H9 (cell line): ENCODE data around the gene GJD4. TPM values are rescaled to one million over a fixed set of nuclear protein-coding genes. Genes with fewer than 3 reads are reported as not detected.

Source experiments
- DNase-seq: peaks from one replicate; pipeline ENCODE4 v3.0.0-alpha.2; 2017
- H2AFZ ChIP-seq: one replicate; pipeline ENCODE4 v1.6.1; 2013; ENCODE audit warnings: mild to moderate bottlenecking, low read length, control low read depth, moderate library complexity
- H2AK5ac ChIP-seq: 2 replicates; pipeline ENCODE4 v1.6.1; 2013; ENCODE audit warnings: low read length, control low read depth, mixed read lengths; ENCODE audit not compliant: insufficient read length
- H2BK120ac ChIP-seq: one replicate; pipeline ENCODE4 v1.6.1; 2013; ENCODE audit warnings: low read depth, mild to moderate bottlenecking, low read length, control low read depth, inconsistent platforms; ENCODE audit not compliant: poor library complexity, severe bottlenecking
- H2BK12ac ChIP-seq: 2 replicates; pipeline ENCODE4 v1.6.1; 2013; ENCODE audit warnings: low read length, control low read depth, mixed read lengths, low read depth; ENCODE audit not compliant: insufficient read length
- H2BK15ac ChIP-seq: 2 replicates; pipeline ENCODE4 v1.6.1; 2013; ENCODE audit warnings: low read depth, low read length, control low read depth
- H2BK20ac ChIP-seq: one replicate; pipeline ENCODE4 v1.6.1; 2013; ENCODE audit warnings: low read depth, mild to moderate bottlenecking, low read length, control low read depth, inconsistent platforms; ENCODE audit not compliant: poor library complexity, severe bottlenecking
- H2BK5ac ChIP-seq: 2 replicates; pipeline ENCODE4 v1.6.1; 2013; ENCODE audit warnings: low read length, control low read depth, mixed read lengths; ENCODE audit not compliant: insufficient read length
- H3K14ac ChIP-seq: 2 replicates; pipeline ENCODE4 v1.6.1; 2013; ENCODE audit warnings: low read length, control low read depth; ENCODE audit not compliant: insufficient read depth
- H3K18ac ChIP-seq: 2 replicates; pipeline ENCODE4 v1.6.1; 2013; ENCODE audit warnings: low read depth, mild to moderate bottlenecking, mixed read lengths, low read length, control low read depth; ENCODE audit not compliant: insufficient read length
- H3K23ac ChIP-seq: 2 replicates; pipeline ENCODE4 v1.6.1; 2013; ENCODE audit warnings: low read length, control low read depth, mixed read lengths, low read depth; ENCODE audit not compliant: insufficient read length
- H3K23me2 ChIP-seq: 2 replicates; pipeline ENCODE4 v1.6.1; 2013; ENCODE audit warnings: low read depth, mild to moderate bottlenecking, mixed read lengths, low read length, control low read depth; ENCODE audit not compliant: insufficient read length, poor library complexity, severe bottlenecking
- H3K27ac ChIP-seq: 2 replicates; pipeline ENCODE4 v1.5.1; 2013; ENCODE audit warnings: low read length, control low read depth, mixed read lengths, low read depth; ENCODE audit not compliant: insufficient read length
- H3K27me3 ChIP-seq: 2 replicates; pipeline ENCODE4 v1.6.1; 2013; ENCODE audit warnings: low read length, control low read depth, inconsistent platforms; ENCODE audit not compliant: insufficient read depth
- H3K4ac ChIP-seq: 2 replicates; pipeline ENCODE4 v1.6.1; 2013; ENCODE audit warnings: low read depth, mild to moderate bottlenecking, control low read depth, inconsistent platforms, low read length, moderate library complexity
- H3K4me1 ChIP-seq: 2 replicates; pipeline ENCODE4 v1.6.1; 2013; ENCODE audit warnings: low read length, control low read depth, inconsistent platforms; ENCODE audit not compliant: insufficient read depth
- H3K4me2 ChIP-seq: 2 replicates; pipeline ENCODE4 v1.6.1; 2013; ENCODE audit warnings: low read length, control low read depth, mixed read lengths; ENCODE audit not compliant: insufficient read length, insufficient read depth
- H3K56ac ChIP-seq: 2 replicates; pipeline ENCODE4 v1.6.1; 2013; ENCODE audit warnings: low read depth, mild to moderate bottlenecking, mixed read lengths, low read length, control low read depth; ENCODE audit not compliant: insufficient read length
- H3K79me1 ChIP-seq: 2 replicates; pipeline ENCODE4 v1.6.1; 2013; ENCODE audit warnings: low read depth, mild to moderate bottlenecking, moderate library complexity, low read length, control low read depth, inconsistent platforms; ENCODE audit not compliant: insufficient read depth, poor library complexity, severe bottlenecking
- H3K79me2 ChIP-seq: 2 replicates; pipeline ENCODE4 v1.6.1; 2013; ENCODE audit warnings: low read length, control low read depth, inconsistent platforms; ENCODE audit not compliant: insufficient read depth
- H3K9ac ChIP-seq: 2 replicates; pipeline ENCODE4 v1.6.1; 2013; ENCODE audit warnings: low read length, control low read depth, mixed read lengths; ENCODE audit not compliant: insufficient read length; ENCODE audit errors: extremely low read depth
- H3K9me3 ChIP-seq: one replicate; pipeline ENCODE4 v1.6.1; 2013; ENCODE audit warnings: low read depth, low read length, inconsistent platforms; ENCODE audit not compliant: control insufficient read depth
- H3T11ph ChIP-seq: one replicate; pipeline ENCODE4 v1.6.1; 2013; ENCODE audit warnings: mild to moderate bottlenecking, low read length, control low read depth, inconsistent platforms
- H4K20me1 ChIP-seq: one replicate; pipeline ENCODE4 v1.6.1; 2013; ENCODE audit not compliant: control insufficient read depth, insufficient read length, insufficient read depth
- H4K5ac ChIP-seq: 2 replicates; pipeline ENCODE4 v1.6.1; 2013; ENCODE audit warnings: low read depth, mild to moderate bottlenecking, mixed read lengths, low read length, control low read depth; ENCODE audit not compliant: insufficient read length
- H4K8ac ChIP-seq: replicated peaks from 2 replicates; pipeline ENCODE4 v1.6.1; 2013; ENCODE audit warnings: low read length, control low read depth, mixed read lengths, low read depth; ENCODE audit not compliant: insufficient read length
- H4K91ac ChIP-seq: 2 replicates; pipeline ENCODE4 v1.6.1; 2013; ENCODE audit warnings: low read depth, mild to moderate bottlenecking, moderate library complexity, mixed read lengths, low read length, control low read depth; ENCODE audit not compliant: insufficient read length
- H3K27ac Mint-ChIP-seq, 3 experiments: 2 replicates in 2 of 3; 3 replicates in 1 of 3; pipeline ENCODE4 v1.8.0; 2020 to 2021; ENCODE audit warnings: mixed read lengths in 3 of 3, mild to moderate bottlenecking in 1 of 3, moderate library complexity in 1 of 3
- H3K27me3 Mint-ChIP-seq: 2 replicates; pipeline ENCODE4 v1.8.0; 2021; ENCODE audit warnings: low read depth, mild to moderate bottlenecking, moderate library complexity, mixed read lengths
- H3K36me3 Mint-ChIP-seq, 3 experiments: 2 replicates in 2 of 3; 3 replicates in 1 of 3; pipeline ENCODE4 v1.8.0; 2020 to 2021; ENCODE audit warnings: low read depth in 3 of 3, mixed read lengths in 3 of 3; ENCODE audit not compliant: insufficient read depth in 1 of 3
- H3K4me1 Mint-ChIP-seq, 2 experiments: 2 replicates each; pipeline ENCODE4 v1.8.0; 2020; ENCODE audit warnings: mixed read lengths in 2 of 2
- H3K4me3 Mint-ChIP-seq, 2 experiments: 2 replicates in 1 of 2; 3 replicates in 1 of 2; pipeline ENCODE4 v1.8.0; 2020 to 2021; ENCODE audit warnings: mild to moderate bottlenecking in 2 of 2, mixed read lengths in 2 of 2, moderate library complexity in 1 of 2
- H3K9me3 Mint-ChIP-seq, 2 experiments: 2 replicates in 1 of 2; 3 replicates in 1 of 2; pipeline ENCODE4 v1.8.0; 2020; ENCODE audit warnings: mild to moderate bottlenecking in 2 of 2, mixed read lengths in 2 of 2, moderate library complexity in 1 of 2
- CTCF ChIP-seq: fragments of 200-600 bp; sonication (generic); conservative IDR thresholded peaks from 3 replicates; pipeline ENCODE4 v1.8.0; 2021; ENCODE audit warnings: antibody characterized with exemption, mild to moderate bottlenecking
- WGBS: extraction: QIAGEN DNeasy Blood & Tissue Kit; methylation state at CpG from one replicate; pipeline ENCODE4 v1.1.7; 2013; ENCODE audit warnings: missing lambda C conversion rate, low lambda C conversion rate, mixed read lengths; ENCODE audit not compliant: insufficient read length; ENCODE audit errors: extremely low coverage; 5-methylcytosine and 5-hydroxymethylcytosine counted together
- total RNA-seq: library from RNA; stranded (reverse); gene quantifications from 2 replicates; pipeline ENCODE4 v1.2.1, GENCODE V29; 2021

GJD4 gene
- total RNA-seq, 1 experiment from 2014 or later = not detected

- H4K5ac ChIP-seq = no peak overlapping the region
- H3K23me2 ChIP-seq = no peaks in the 10 kb centered on the region
- H3K18ac ChIP-seq = no peak overlapping the region
- WGBS = no CpG with 5 or more reads among the region's 3 CpGs
- Mint-ChIP-seq H3K4me3 (no peak overlapping the region), H3K27me3 (no peaks in the 10 kb centered on the region; the same call in 1 of the 2 replicates), H3K4me1 (peaks cover 0 to 6% of the 10 kb centered on the region in 2 experiments; a peak in 2 of 4 replicates), H3K27ac (no peak overlapping the region), H3K36me3 (peaks cover 2 to 11% (median 9%) of the 10 kb centered on the region in 3 experiments; a peak in 5 of 7 replicates), H3K9me3 (peaks cover 2 to 4% of the 10 kb centered on the region in 2 experiments; a peak in 3 of 5 replicates)
- H3K4me2 ChIP-seq = no peak overlapping the region
- no peak overlapping the region for H3K14ac ChIP-seq
- H4K20me1 ChIP-seq = no peaks in the 10 kb centered on the region
- H3K23ac ChIP-seq = no peak overlapping the region
- no peaks in the 10 kb centered on the region for H3K27me3 ChIP-seq
- H2BK15ac ChIP-seq = no peak overlapping the region
- H2BK12ac ChIP-seq = no peak overlapping the region
- H3K4me1 ChIP-seq = no peaks in the 10 kb centered on the region
- no peak overlapping the region for H3K9ac ChIP-seq
- no peak overlapping the region for H3K4ac ChIP-seq
- no peak overlapping the region for H3K56ac ChIP-seq
- H3K9me3 ChIP-seq = no peaks in the 10 kb centered on the region
- no peaks in the 10 kb centered on the region for H3K79me1 ChIP-seq
- no peak overlapping the region for H2AK5ac ChIP-seq
- DNase-seq = no peak
- no peak overlapping the region for H2BK20ac ChIP-seq
- no peak overlapping the region for H2BK120ac ChIP-seq
- H4K91ac ChIP-seq = no peak overlapping the region
- no peaks in the 10 kb centered on the region for H3K79me2 ChIP-seq
- no peak for TF ChIP-seq CTCF
- no peak overlapping the region for H3T11ph ChIP-seq
- no peak overlapping the region for H2BK5ac ChIP-seq
- H3K27ac ChIP-seq = no peak overlapping the region
- no peak overlapping the region for H4K8ac ChIP-seq
- H2AFZ ChIP-seq = no peak overlapping the region
Measured at GRCh38 chr10:35650894-35651293, 45.8 kb downstream of the GJD4 start.
